Measurements from ENCODE around the gene BTG1.

Gene BTG1

GRCh38 chr12:92145731-92146496 lies at the start of gene BTG1:
BTG1 (minus strand) TSS chr12:92145846; CDS start chr12:92145535, 311 bp downstream.
- peak within 1 kb of the TSS; percentile 98 for H3K27ac ChIP-seq
- ChIA-PET CTCF (interaction anchor here (0.5 to 0.7 kb wide), 5 partner anchors 82 to 1016 kb away, joined by 3 to 5 read pairs (median 3); no protein-coding TSS in a partner anchor), POLR2A (ENCODE audit: low non-redundant PET) (interaction anchor here (0.5 to 1.6 kb wide), 9 partner anchors 16 to 764 kb away, joined by 3 to 9 read pairs (median 4); no protein-coding TSS in a partner anchor)
- peak; percentile 99 for DNase-seq (ENCODE audit: low spot score)
- TF ChIP-seq, protein P1, sequence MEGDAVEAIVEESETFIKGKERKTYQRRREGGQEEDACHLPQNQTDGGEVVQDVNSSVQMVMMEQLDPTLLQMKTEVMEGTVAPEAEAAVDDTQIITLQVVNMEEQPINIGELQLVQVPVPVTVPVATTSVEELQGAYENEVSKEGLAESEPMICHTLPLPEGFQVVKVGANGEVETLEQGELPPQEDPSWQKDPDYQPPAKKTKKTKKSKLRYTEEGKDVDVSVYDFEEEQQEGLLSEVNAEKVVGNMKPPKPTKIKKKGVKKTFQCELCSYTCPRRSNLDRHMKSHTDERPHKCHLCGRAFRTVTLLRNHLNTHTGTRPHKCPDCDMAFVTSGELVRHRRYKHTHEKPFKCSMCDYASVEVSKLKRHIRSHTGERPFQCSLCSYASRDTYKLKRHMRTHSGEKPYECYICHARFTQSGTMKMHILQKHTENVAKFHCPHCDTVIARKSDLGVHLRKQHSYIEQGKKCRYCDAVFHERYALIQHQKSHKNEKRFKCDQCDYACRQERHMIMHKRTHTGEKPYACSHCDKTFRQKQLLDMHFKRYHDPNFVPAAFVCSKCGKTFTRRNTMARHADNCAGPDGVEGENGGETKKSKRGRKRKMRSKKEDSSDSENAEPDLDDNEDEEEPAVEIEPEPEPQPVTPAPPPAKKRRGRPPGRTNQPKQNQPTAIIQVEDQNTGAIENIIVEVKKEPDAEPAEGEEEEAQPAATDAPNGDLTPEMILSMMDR (conservative IDR thresholded peaks at IDR 0.05; ENCODE audit: low read depth), result no peak

- CTCF ChIA-PET, result no interaction called here
These were observed 48.9 kb upstream of the BTG1 start for GRCh38 chr12:92194561-92194960.

GRCh38 chr12:92193846-92194245 lies 48.2 kb upstream of the BTG1 start:
- ChIA-PET POLR2A (ENCODE audit: low non-redundant PET) (no interaction called here), CTCF (no interaction called here)
- no peak for DNase-seq (ENCODE audit: low spot score)
- TF ChIP-seq, protein P1 (conservative IDR thresholded peaks at IDR 0.05; ENCODE audit: low read depth), result no peak
- no peak overlapping the region for H3K27ac ChIP-seq

More at GRCh38 chr12:92194561-92194960, 48.9 kb upstream of the BTG1 start:
- no peak overlapping the region for H3K27ac ChIP-seq
- TF ChIP-seq, protein P1 (conservative IDR thresholded peaks at IDR 0.05; ENCODE audit: low read depth), result no peak
- POLR2A ChIA-PET (ENCODE audit: low non-redundant PET), result no interaction called here
- DNase-seq (ENCODE audit: low spot score), result no peak

DNA sequence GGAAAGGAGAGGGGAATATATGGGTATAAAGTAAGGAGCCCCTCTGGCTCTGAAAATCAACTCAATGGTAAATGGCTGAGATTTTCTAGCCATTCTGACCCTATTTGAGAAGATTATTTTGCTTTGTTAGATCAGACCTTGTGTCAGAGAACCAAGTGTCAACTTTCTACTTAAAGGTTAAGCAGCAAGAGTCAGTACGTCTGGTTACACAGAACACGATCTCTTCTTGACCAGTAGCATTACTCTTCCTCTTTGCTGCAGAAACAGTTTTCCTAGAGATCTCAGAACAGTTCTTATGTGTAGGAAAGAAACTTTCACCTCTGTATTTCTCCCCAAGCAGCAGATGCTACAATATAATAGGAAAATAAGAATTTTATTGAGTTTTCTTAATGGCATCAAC lies 47.4 kb upstream of the BTG1 start:
- H3K27ac ChIP-seq, result no peak overlapping the region
- CTCF ChIA-PET, result no interaction called here
- TF ChIP-seq, protein P1 (conservative IDR thresholded peaks at IDR 0.05; ENCODE audit: low read depth), result no peak
- no peak for DNase-seq (ENCODE audit: low spot score)
- POLR2A ChIA-PET (ENCODE audit: low non-redundant PET), result no interaction called here

GRCh38 chr12:92192360-92192759 lies 46.7 kb upstream of the BTG1 start:
- no peak overlapping the region for H3K27ac ChIP-seq
- DNase-seq (ENCODE audit: low spot score), result no peak
- POLR2A ChIA-PET (ENCODE audit: low non-redundant PET), result no interaction called here
- TF ChIP-seq, protein P1 (conservative IDR thresholded peaks at IDR 0.05; ENCODE audit: low read depth), result no peak
- CTCF ChIA-PET, result no interaction called here

GRCh38 chr12:92191061-92191460 lies 45.4 kb upstream of the BTG1 start:
- TF ChIP-seq, protein P1 (conservative IDR thresholded peaks at IDR 0.05; ENCODE audit: low read depth), result no peak
- no peak overlapping the region for H3K27ac ChIP-seq
- POLR2A ChIA-PET (ENCODE audit: low non-redundant PET), result no interaction called here
- CTCF ChIA-PET, result no interaction called here
- DNase-seq (ENCODE audit: low spot score), result no peak
